NCI-H82 treated with DMSO at 0.1 percent for 48 hours (cell line): ENCODE results near the gene LRRC37A3.
"Not testable (repeated sequence)": the region's sequence is repeated elsewhere in the genome, so short reads cannot be mapped to it uniquely, and the experiment has no call there.

Experiments
- DNase-seq: peaks from one replicate; lab custom pipeline; 2025; ENCODE audit not compliant: unreplicated experiment; lab: John Stamatoyannopoulos, UW

LRRC37A3 gene

GRCh38 chr17:64837018-64837761 is 82.1 kb downstream of the LRRC37A3 start:
- not testable (repeated sequence) for DNase-seq

GRCh38 chr17:64836623-64837017 is 82.7 kb downstream of the LRRC37A3 start:
- not testable (repeated sequence) for DNase-seq

GRCh38 chr17:64834060-64834459 is 85.2 kb downstream of the LRRC37A3 start:
- DNase-seq: not testable (repeated sequence)

DNA sequence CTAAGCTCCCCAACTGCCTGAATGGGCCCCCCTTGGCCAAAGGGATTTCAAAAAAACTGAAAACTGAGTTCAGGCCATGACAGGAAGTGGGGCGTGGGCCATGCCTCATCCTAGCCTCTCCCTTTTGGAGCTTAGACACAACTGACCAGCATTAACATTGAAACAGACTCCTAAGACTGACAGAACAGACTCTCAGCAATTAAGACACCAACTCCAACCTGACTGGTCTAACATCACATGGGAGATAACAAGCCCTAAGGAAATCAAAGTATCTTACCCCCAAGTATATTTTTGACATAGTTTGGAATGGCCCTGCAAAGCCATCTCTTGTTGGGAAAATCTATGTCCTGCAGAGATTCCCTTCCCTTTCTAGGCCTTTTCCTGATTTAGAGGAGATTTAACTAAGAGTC is 88.6 kb downstream of the LRRC37A3 start:
- DNase-seq: not testable (repeated sequence)

GRCh38 chr17:64829824-64830630 is 89.3 kb downstream of the LRRC37A3 start:
- DNase-seq: not testable (repeated sequence)

- DNase-seq: not testable (repeated sequence)
These were observed 90.2 kb downstream of the LRRC37A3 start for GRCh38 chr17:64829068-64829467.

DNA sequence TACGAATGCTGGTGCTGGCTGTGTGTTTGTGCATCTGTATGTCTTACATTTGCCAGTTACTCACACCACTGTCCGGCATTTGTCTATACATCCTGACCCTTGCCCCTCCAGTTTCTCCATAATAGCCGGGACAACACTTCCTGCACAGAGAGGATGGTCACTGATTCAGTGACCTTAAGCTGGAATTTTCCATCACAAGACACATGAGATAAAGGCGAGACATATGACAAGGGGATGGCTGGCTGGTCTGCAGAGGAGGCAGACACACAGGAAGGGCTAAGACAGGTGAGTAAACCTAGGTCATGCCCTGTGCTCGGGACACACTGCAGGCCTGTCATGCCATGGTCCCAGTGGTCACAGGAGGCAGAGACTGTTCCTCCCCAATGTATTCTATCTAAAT is 100.4 kb downstream of the LRRC37A3 start:
- DNase-seq: not testable (repeated sequence)

- DNase-seq: not testable (repeated sequence)
These were observed 103.5 kb downstream of the LRRC37A3 start for GRCh38 chr17:64815833-64816198.

- not testable (repeated sequence) for DNase-seq
These were observed 104.1 kb downstream of the LRRC37A3 start for GRCh38 chr17:64814993-64815832.

GRCh38 chr17:64808178-64808977 is 110.9 kb downstream of the LRRC37A3 start:
- DNase-seq: not testable (repeated sequence)
